GM19193 (cell line): Measurements from ENCODE around the gene PAWR.

ENCODE experiments used
- POLR2A ChIP-seq: IDR thresholded peaks from 4 replicates; pipeline ENCODE4 v1.6.1; 2011; ENCODE audit not compliant: insufficient read depth, insufficient read length; ENCODE audit errors: extremely low read depth

PAWR gene

GRCh38 chr12:79555028-79555925 lies 135.5 kb downstream of the PAWR start:
- TF ChIP-seq POLR2A, result no peak

DNA sequence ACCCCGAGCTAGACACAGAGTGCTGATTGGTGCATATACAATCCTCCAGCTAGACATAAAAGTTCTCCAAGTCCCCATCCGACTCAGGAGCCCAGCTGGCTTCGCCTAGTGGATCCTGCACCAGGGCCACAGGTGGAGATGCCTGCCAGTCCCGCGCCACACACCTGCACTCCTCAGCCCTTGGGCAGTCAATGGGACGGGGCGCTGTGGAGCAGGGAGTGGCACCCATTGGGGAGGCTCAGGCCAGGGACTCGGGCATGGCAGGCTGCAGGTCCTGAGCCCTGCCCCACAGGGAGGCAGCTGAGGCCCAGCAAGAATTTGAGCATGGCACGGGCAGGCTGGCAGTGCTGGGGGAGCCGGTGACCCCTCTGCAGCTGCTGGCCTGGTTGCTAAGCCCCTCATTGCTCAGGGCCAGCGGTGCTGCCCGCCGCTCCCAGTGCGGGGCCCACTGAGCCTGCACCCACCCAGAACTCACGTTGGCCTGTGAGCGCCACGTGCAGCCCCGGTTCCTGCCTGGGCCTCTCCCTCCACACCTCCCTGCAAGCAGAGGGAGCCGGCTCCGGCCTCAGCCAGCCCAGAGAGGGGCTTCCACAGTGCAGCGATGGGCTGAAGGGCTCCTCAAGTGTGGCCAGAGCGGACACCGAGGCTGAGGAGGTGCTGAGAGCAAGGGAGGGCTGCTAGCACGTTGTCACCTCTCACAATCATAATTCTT lies 136.7 kb downstream of the PAWR start:
- TF ChIP-seq POLR2A, result no peak

- TF ChIP-seq POLR2A, result no peak
These were observed 138.6 kb downstream of the PAWR start for GRCh38 chr12:79552192-79552591.

GRCh38 chr12:79549531-79550271 lies 141.1 kb downstream of the PAWR start:
- no peak for TF ChIP-seq POLR2A

GRCh38 chr12:79548610-79548924 lies 142.2 kb downstream of the PAWR start:
- TF ChIP-seq POLR2A, result no peak

GRCh38 chr12:79547735-79548609 lies 142.8 kb downstream of the PAWR start:
- TF ChIP-seq POLR2A, result no peak

GRCh38 chr12:79547044-79547734 lies 143.6 kb downstream of the PAWR start:
- no peak for TF ChIP-seq POLR2A

GRCh38 chr12:79546466-79547043 lies 144.2 kb downstream of the PAWR start:
- TF ChIP-seq POLR2A, result no peak

GRCh38 chr12:79537675-79538074 lies 153.1 kb downstream of the PAWR start:
- TF ChIP-seq POLR2A, result no peak

DNA sequence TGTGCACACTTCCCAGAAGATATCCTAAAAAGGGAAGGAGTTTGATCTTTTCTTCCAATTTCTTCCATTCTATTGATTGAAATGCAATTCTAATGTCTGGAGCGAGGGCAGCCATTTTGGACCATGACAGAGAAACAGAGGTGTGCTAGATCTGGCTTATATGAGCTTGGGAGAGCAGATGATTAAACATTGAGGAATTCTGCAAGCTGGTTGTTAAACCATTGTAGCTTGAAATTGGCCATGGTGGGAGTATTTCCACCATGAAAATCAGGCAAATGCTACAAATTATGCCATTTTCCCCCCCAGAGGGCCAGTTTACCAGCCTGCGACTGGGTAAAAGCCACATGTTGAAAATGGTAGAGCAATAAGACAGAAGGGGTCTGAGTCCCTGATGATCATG lies 155.0 kb downstream of the PAWR start:
- TF ChIP-seq POLR2A, result no peak
